RCC 7860 (cell line): ENCODE data around the gene HYPK.

Experiments used
- DNase-seq: peaks from one replicate; pipeline ENCODE4 v3.0.0-alpha.2; 2015; ENCODE audit warnings: low spot score
- FAIRE-seq: peaks from 2 replicates; lab custom pipeline; 2012; peaks lifted over from hg19 to GRCh38; lab: Jason Lieb, UNC

The HYPK gene, protein sequence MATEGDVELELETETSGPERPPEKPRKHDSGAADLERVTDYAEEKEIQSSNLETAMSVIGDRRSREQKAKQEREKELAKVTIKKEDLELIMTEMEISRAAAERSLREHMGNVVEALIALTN

DNA sequence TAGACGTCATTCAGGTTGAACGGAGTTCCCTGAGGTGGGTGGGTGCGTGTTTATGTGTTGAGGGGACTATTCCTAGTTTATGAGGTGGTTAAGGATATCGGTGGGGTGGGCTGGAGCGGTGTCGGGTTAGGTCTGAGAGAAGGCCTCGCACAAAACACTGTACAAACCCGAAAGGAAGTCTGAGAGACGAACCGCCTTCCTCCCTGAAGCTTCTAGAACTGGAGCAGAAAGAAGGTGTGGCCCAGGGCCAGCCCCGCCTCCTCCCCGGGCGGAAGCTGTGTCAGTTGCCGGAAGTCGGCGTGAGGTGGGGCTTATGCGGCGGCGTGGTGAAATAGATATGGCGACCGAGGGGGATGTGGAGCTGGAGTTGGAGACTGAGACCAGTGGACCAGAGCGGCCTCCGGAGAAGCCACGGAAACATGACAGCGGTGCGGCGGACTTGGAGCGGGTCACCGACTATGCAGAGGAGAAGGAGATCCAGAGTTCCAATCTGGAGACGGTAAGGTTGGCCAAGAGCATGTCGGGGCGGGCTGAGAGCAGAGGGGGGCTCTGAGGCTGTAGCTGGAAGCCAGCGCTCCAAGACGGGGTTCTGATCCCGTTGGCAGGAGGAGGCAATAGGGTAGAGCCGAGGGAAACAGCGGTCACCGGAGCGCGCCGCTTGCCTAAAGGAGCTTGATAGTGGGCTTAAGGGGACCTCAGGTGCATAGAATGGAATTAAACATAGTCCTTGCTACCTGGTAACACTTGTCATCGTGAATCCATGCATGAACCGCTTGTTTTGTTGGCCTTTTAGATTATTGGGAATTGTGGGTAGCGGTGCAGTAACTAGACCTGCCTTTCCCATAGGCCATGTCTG lies at the start of gene HYPK:
Gene HYPK (plus strand): TSS at position 314 of the 856 bp plus-strand sequence. CDS start 24 bp downstream, at position 338.
- peak; percentile 51 for FAIRE-seq

DNA sequence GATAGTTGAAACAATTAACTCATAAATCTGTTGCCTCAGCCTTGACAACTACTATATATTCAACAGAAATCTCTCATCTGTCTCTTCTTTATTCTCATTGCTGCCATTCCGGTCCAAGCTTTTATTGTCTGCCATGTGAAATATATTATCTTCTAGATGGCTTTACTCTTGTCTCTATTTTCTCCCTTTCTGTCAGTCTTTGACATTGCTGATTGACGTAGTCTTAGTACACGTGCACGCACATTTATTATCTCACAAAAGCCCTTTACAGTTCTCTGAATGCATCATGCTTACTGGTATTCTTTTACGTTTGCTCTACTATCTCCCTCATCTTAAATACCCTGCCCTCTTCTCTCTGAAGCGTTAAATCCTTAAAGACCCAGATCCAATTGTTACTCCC lies 48.5 kb upstream of the HYPK start:
- FAIRE-seq (no peak), DNase-seq (no peak)

More for the DNA sequence above, at the start of gene HYPK:
- DNase-seq = peak; percentile 73

DNA sequence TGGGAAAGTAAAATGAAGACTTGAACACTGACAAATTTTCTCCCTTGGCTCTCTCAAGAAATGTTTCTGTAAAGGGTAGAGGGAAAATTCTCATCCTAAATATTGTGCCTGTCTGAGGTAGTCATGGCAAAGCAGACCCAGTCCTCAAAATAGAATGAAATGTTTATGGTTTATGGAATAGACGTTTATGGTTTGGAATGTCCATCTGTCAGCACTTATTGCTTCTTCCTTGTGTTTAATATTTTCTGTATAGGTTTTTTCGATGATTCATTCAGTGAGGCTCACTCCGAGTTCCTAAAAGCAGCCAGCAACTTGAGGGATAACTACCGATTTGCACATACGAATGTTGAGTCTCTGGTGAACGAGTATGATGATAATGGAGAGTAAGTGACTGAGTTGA lies 37.6 kb upstream of the HYPK start:
- FAIRE-seq (no peak), DNase-seq (no peak)

DNA sequence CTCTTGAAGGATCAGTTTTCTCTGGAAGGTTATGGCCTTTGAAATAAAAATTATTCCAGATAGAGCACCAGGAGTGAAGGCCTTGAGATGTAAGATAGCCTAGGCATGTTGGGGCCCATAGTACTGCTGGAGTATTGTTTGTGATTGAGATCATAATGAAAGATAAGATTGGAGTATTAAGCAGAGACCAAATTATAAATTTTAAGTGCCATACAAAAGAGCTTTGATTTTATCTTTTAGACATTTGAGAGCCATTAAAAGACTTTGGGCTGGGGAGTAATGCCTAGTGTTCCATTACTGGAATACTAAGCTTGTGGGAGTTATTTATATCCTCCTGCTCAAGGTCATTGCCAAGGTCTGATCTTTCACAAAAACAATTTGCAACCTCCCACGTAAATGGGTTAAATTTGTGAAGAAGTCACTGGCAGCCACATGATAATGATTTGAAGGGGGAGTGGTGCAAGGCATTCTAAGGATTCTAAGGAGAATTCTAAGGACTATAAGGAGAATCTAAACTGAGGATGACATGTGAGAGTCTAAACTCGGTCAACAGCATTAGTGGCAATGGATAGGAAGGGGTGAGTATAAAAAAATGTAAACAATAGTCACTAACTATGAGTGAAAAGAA lies 36.5 kb upstream of the HYPK start:
- no peak for FAIRE-seq
- DNase-seq = no peak

DNA sequence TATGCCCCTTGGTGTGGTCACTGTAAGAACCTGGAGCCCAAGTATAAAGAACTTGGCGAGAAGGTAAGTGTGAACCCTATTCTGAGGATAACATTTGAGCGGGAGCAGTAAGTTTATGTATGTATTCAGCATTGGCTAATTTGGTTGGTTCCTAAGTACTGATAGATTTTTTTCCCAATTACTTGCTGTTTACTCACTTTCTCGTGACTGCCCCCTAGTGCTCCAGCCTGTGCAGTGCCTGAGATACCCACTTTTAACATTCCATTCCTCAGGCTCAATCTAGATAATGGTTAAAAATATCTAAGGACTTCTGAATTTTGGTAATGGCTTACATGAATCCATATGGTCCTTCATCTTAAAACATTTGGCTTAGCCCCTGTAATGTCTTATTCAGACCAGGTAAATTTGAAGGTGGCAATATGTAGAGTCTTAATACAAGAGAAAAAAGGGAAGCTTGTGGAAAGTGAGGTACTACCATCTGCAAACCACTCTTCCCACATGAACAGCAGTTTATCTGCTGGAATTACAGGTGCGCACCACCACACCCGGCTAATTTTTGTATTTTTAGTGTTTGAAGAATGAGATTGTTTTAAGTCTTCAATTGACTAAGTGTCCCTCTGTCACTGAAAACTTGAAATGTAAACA lies 30.7 kb upstream of the HYPK start:
- FAIRE-seq (peak; percentile 44), DNase-seq (peak; percentile 23)

DNA sequence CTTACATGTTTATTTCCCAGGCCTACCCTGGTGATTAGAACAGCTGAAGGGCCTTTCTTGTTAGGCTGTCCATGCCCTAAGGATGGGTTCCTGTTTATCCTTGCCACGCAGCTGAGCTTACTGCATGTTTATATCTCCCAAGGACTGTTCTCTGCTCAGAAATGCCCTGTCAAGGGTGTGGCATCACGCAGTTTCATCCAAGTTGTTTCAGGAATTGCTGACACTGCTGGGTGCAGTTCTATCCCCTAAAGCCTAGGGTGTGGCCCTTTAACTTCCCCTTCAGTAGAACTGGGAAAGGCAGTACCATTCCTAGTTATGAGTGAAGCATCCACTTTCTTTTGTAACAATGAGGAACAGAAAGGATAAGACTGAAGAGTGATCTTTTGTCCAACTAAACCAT lies 28.6 kb upstream of the HYPK start:
- DNase-seq (no peak), FAIRE-seq (no peak)

DNA sequence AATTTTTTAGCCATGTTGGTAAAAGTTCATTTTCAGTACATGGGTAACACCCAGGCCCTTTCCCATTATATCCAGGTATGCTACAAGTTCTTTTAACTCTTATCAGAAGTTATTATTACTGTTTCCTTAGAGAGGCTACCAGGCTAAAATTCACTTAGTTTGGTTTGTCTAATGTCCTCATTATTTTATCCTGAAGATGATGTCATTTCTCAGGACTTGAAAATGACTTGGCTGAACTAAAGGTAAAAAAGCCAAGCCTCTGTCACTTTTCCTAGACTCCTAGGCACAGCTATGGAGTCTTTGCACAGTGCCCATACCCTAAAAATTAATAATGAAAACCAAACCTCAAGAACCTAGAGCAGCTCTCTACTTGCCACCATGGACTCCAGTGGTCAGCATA lies 27.8 kb upstream of the HYPK start:
- DNase-seq (no peak), FAIRE-seq (no peak)

DNA sequence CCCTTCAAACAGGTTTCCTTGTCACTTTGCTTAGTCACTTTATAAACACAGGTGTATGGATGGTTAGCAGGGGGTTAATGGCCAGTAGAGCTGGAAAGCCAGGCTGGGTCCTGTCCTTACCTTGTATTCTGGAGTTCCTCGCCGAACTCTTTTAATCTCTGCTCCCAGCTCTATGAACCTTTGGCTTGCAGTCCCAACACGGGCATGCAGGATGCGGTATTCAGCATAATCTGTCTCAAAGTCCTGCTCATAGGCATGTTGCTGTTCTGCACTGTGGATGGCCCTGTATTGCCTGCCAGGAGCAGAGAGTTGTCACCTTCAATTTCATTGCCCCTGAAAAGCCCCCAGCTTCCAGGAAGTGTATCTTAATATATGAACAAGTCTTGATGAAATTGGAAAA lies 26.3 kb upstream of the HYPK start:
- no peak for DNase-seq
- no peak for FAIRE-seq

DNA sequence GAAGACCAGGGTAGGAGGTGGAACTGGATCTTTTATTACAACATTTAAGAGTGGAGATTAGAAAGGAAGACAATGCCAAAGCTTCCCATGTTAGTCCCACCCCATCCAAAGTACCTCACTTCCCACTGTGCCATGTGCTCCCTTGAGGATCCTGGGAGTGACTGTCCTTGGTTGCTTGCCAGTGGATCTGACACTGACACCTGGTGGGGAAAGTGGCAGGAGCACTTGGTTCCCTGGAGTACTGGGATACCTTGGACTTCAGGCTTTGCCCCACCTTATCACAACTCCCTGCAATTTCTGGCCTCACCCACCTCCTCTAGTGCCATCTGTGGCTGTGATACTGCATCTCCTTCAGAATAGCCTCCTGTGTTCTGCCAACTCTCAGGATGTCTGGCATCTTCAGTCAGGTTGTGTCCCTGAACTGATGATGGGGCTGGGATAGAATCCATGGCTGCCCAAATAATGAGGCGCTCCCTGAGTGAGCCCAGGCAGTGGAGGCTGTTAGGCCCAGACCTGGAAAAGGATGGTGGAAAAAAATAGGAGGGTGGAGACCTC lies 24.9 kb upstream of the HYPK start:
- FAIRE-seq (peak; percentile 16), DNase-seq (peak; percentile 66)

DNA sequence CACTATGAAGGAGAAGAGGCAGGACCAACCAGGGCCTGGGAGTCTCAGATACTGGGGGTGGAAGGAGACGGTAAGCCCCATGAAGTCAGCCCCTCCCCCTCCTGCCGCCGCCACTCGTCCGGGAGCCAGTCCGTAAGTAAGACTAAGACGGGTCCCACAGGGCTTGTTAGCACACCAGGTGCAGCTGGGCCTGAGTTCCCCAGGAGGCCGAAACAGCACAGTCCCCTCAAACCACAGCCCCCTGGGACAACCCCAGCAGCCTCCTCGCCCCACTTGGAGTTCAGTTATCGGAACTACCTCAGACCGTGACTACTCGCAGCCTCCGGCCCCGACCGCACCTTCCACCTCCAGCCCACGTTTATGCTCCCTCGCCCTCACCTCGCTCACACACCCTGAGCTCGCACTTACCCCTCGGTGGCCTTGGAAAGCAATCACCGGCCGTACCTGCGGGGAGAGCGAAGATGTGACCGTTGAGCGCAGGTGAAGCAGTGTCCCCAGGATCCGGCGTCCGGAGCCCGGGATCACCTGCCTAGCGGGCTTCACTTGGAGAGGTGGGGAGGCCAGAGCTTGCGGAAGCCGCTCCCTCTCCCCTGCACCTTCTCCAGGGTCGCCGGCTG lies 24.2 kb upstream of the HYPK start:
- FAIRE-seq (no peak), DNase-seq (no peak)

DNA sequence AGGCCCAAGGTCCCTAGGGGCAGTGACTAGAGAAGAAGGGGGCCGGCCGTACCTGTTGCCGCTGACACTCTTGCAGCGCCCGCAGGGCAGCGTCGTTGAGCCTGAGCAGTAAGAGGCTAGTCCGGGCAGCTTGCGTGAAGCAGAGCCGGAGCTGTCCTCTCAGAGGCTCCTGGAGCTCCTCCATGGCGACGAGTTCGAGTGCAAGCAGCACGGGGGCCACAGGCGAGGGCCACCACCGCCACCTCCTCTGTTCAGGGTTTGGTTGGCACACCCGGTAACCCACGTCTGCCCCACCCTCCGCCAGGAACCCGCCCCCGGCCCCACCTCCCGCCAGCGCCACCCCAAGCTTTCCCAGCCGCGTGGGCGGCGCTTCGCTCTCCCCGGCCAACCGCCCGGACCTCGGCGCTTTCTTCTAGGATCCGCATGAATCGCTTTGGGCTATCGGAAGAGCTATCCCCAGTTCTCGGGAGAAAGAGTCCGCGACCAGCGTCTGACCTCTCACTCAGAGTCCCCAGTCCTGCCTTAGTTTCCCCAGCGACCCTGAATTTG lies 23.6 kb upstream of the HYPK start, which contains the start of gene ELL3:
Gene ELL3 (minus strand): TSS at position 249 of the 549 bp plus-strand sequence. CDS start 65 bp downstream, at position 184.
- DNase-seq = peak; percentile 64
- no peak for FAIRE-seq

DNA sequence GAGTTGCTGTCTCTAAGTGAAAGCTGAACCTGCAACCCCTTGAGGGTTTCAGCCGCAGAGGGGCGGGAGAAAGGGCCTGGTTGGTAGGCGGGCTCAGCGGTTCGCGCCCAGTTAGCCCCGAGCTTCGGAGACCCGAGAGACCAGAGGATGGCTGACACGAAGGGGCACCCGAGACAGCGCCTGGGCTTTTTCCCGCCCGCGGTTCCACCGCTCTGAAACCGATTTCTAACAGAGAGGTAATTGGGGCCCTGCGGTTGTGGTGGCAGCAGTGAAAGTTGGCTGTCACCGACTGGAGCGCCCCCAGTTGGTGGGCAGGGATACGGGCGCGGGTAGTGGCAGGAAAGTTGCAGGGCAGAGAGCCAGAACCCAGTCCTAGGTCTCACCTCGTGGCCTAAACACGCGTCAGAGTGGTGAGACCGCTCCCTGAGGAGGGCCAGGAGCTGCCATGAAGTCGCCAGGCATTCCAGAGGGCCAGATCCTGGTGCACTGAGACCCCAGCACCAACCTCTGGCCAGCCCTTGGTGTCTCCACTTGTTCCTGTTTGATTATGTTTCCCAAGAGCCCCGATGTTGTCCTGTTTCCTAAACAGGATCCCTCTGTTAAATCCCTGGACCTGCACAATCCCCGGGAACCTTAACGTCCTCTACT lies 23.0 kb upstream of the HYPK start:
- DNase-seq = peak; percentile 74
- FAIRE-seq = no peak

DNA sequence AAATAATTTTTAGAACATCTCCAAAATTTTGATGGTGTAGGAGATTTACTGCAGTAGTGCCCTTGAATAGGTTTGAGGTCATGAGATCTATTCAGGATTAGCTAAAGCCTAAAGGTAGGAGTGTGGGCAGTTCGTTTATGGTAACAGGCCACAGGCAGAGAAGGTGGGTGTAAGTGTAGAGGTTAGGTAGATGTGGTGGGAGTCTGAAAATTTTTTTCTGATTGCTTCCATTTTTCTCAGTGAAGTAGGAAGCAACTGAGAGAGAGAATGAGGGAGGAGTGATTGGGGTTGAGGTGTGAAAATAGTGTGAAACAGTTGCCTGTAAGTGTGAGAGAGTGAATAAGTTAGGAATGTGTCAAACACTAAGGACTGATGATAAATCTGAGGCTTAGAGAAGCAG lies 21.4 kb upstream of the HYPK start:
- DNase-seq (no peak), FAIRE-seq (no peak)

DNA sequence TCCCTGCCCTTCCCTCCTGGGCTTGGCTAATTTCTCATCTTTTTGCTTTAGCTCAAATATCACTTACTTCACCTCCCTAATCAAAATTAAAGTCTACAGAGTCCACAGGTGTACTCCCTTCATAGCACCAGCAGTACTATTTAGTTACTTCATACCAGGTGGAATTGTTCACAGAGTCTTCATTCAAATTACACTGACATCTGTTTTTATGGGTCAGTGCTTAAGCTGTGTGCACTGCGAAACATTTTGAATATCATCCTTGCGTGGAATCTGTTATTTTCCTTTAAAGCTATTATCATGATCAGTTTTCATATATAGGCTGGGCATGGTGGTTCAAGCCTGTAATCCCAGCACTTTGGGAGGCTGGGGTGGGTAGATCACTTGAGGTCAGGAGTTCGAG lies 11.0 kb upstream of the HYPK start:
- no peak for DNase-seq
- FAIRE-seq = no peak

DNA sequence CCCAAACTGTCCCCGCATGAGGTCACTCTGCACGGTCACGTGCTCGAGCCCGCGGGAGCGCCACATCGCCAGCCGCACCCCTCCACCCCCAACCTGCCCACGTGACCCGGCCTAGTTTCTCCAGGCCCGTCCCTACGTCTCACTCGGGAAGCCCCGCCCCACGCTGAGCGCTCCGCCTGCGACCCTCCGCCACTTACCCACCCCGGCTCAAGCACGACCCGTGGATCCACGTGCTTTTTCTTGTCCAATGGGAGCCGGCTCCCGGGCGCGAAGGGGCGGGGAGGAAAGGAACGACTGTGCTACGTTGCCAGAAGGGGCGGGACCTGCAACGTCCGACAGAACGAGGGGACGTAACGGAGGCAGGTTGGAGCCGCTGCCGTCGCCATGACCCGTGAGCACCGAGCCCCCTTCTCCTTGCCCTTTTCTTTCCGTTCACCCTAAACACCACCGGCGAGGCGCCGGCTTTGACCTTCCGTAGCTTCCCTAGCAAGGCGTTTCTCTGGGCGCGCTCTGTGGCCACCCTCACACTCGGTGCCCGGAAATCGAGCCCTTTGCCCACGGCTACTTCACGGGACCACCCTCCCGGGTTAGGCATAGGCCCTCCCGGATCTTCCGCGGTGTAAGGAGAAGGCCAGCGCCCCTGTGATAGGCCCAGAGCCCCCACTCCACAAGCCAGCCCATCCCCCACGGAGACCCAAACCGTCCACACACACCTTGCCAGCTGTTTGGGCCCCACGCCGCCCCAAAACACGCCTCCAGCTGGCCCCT lies 8.2 kb upstream of the HYPK start, which contains the start of gene SERF2:
Gene SERF2 (plus strand): TSS at position 328 of the 768 bp plus-strand sequence. CDS start 57 bp downstream, at position 385.
- DNase-seq (peak; percentile 95), FAIRE-seq (peak; percentile 71)

DNA sequence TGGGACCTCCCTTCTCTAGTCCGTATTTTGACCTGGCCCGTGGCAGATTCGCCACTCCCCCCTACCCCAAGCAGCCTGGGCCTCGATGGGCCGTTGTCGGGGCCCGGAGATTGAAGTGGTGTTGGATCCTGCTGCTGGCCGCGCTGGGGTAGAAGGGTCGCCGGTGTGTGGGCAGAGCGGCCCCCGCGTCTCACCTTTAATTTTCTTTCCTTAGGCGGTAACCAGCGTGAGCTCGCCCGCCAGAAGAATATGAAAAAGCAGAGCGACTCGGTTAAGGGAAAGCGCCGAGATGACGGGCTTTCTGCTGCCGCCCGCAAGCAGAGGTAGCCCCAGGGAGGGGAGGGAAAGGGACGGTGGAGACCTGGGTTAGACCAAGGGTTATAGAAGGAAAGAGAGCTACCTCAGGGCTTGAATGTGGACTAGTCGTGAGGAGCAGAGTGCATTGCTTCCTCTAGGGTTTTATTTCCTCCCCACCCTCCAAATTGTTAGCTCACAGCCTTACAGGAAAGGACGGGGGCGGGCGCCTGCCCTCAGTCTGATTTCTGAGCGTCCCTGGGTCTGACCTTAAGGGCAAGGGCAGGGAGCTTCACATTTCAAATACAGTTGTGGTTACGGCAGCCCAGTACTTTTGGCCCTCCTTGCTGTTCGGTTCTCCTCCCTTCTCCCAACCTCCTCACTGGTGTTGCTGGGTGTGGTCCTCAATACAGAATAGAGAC lies 7.5 kb upstream of the HYPK start:
- no peak for DNase-seq
- no peak for FAIRE-seq

DNA sequence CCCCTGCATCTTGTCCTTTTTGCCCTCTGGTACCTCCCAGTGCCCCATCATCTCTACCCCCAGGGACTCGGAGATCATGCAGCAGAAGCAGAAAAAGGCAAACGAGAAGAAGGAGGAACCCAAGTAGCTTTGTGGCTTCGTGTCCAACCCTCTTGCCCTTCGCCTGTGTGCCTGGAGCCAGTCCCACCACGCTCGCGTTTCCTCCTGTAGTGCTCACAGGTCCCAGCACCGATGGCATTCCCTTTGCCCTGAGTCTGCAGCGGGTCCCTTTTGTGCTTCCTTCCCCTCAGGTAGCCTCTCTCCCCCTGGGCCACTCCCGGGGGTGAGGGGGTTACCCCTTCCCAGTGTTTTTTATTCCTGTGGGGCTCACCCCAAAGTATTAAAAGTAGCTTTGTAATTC lies 6.8 kb upstream of the HYPK start:
- no peak for FAIRE-seq
- DNase-seq = no peak

DNA sequence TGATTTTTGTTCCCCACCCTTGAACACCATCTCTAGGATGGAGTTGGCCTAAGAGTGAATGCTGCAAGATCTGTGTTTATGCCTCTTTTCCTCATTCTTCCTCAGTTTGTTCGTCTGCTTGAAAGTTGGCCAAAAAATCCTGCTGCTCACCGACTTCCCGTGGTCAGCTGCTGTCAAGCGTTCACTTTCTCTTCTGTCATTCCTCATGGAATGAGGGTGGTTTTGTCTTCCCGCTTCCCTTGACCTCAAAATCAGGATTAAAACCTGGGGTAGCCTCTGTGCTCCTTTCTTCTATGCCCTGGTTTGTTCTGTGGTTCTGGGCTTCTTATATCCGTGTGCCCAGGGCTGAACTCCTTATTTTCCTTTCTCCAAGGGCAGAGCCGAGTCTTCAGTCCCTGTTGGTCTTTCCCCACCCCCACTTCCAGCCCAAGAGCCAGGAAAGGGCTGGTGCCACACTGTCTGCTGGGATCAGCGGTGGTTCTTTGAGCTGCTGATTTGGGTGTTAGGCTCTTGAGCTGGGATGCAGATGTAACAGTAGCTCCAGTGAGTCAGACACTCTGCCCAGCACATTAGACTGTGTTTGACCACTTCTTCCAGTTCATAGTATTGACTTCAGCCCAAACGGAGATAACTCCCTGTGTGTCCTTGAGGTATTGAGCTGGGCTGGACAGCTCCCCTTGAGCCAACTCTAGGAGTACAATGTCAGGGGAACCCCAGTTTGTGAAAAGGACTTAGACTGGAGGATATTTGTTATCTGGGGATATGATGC lies 5.9 kb upstream of the HYPK start:
- no peak for FAIRE-seq
- peak; percentile 81 for DNase-seq
